Natural killer cell treated with Interleukin-12 subunit alpha and Interleukin-12 subunit beta and Interleukin-15 and Interleukin-18, amount 100 ng/mL, for 72 hours (primary cell): ENCODE measurements around the gene PRKG1. TPM values are rescaled to one million over a fixed set of nuclear protein-coding genes. Genes with fewer than 3 reads are reported as not detected.
"Not testable (repeated sequence)": the region's sequence is repeated elsewhere in the genome, so short reads cannot be mapped to it uniquely, and the experiment has no call there.

Source experiments
- ATAC-seq, 2 donors: fragments of 150-1000 bp; cut with Tn5 transposase in 1 of 2; sonication (Bioruptor Pico), chemical (Tn5 transposase) in 1 of 2; 2 replicates each; pipeline ENCODE4 v1.10.0; 2021
- DNase-seq: peaks from one replicate; pipeline ENCODE4 v3.0.0; 2022; ENCODE audit warnings: low spot score
- H3K27ac Mint-ChIP-seq, 2 donors: 1 replicate in 1 of 2; 2 replicates in 1 of 2; pipeline ENCODE4 v1.8.0; 2022; ENCODE audit warnings: mixed read lengths in 2 of 2, mild to moderate bottlenecking in 1 of 2, moderate library complexity in 1 of 2
- H3K27me3 Mint-ChIP-seq, 2 donors: 1 replicate in 1 of 2; 2 replicates in 1 of 2; pipeline ENCODE4 v1.8.0; 2022; ENCODE audit warnings: mixed read lengths in 2 of 2
- H3K36me3 Mint-ChIP-seq: one replicate; pipeline ENCODE4 v1.8.0; 2022; ENCODE audit warnings: mixed read lengths
- H3K4me1 Mint-ChIP-seq, 2 donors: 1 replicate in 1 of 2; 2 replicates in 1 of 2; pipeline ENCODE4 v1.8.0; 2022; ENCODE audit warnings: low read depth in 2 of 2, mixed read lengths in 2 of 2, mild to moderate bottlenecking in 1 of 2
- H3K4me3 Mint-ChIP-seq: one replicate; pipeline ENCODE4 v1.8.0; 2022; ENCODE audit warnings: mixed read lengths
- H3K9me3 Mint-ChIP-seq: 2 replicates; pipeline ENCODE4 v1.8.0; 2022; ENCODE audit warnings: mixed read lengths
- total RNA-seq, 2 donors: library from RNA; stranded (reverse); gene quantifications; one replicate each; pipeline ENCODE4 v1.2.3, GENCODE V29; 2022

PRKG1 gene
- total RNA-seq, 2 donors from 2014 or later, result 0.10 TPM; not detected in 1

DNA sequence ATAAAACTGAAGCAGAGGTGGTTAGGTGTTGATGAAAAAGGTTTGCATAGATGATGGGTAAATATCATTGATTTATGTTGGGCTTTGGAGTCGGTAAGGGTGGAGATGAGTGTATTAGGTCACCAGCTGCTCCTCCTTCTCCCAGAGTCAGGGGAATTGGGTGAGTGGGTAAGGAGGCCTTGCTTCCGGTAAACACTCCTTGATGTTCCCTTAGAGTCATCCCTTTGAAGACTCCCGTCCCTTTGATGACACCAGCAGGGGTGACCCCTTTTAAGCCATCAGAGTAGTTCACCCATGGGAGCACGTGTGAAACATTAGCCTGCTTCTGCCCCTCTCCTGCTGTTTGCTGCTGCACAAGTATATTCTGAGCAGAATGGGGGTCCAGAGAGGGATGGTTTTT lies 1147.6 kb downstream of the PRKG1 start:
- no peak overlapping the region for H3K27ac Mint-ChIP-seq
- H3K4me1 Mint-ChIP-seq, result no peaks in the 10 kb centered on the region
- DNase-seq (no peak), ATAC-seq (no peak)
- no peaks in the 10 kb centered on the region for H3K27me3 Mint-ChIP-seq
- H3K4me3 Mint-ChIP-seq, result no peak overlapping the region
- H3K9me3 Mint-ChIP-seq, result peaks cover 5% of the 10 kb centered on the region
- no peaks in the 10 kb centered on the region for H3K36me3 Mint-ChIP-seq

- H3K4me3 Mint-ChIP-seq, result no peak overlapping the region
- H3K36me3 Mint-ChIP-seq, result no peaks in the 10 kb centered on the region
- no peaks in the 10 kb centered on the region for H3K4me1 Mint-ChIP-seq
- H3K9me3 Mint-ChIP-seq, result peaks cover 5% of the 10 kb centered on the region
- H3K27ac Mint-ChIP-seq, result no peak overlapping the region
- no peaks in the 10 kb centered on the region for H3K27me3 Mint-ChIP-seq
- no peak for DNase-seq
- ATAC-seq, result no peak
These were observed 1152.0 kb downstream of the PRKG1 start for GRCh38 chr10:52226197-52226847.

DNA sequence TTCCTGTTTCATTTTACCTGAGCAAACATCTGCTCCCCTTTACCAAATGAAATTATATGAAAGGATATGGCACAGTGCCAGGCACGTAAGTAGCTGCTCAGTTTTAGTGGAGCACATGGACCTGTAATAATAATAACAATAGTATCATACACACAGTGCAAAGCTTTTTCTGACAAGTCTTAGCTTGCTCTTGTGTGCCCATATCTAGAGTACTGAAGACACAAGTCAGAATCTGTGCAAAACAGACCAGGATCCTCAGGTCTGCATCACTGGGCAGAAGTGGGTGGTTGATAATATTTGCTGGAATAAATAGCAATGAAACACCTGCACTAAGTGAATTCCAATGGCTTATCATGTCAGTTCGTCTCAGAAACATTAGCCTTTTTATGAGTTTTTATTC lies 1154.3 kb downstream of the PRKG1 start:
- Mint-ChIP-seq H3K36me3 (peaks cover 5% of the 10 kb centered on the region), H3K4me1 (peaks cover 6 to 7% of the 10 kb centered on the region in 2 donors), H3K4me3 (no peak overlapping the region), H3K9me3 (peaks cover 5% of the 10 kb centered on the region), H3K27ac (no peak overlapping the region), H3K27me3 (peaks cover 5 to 9% of the 10 kb centered on the region in 2 donors)
- ATAC-seq (no peak), DNase-seq (no peak)

- no peak for ATAC-seq
- Mint-ChIP-seq H3K36me3 (peaks cover 5% of the 10 kb centered on the region), H3K4me1 (peaks cover 6 to 7% of the 10 kb centered on the region in 2 donors), H3K27ac (no peak overlapping the region), H3K27me3 (peaks cover 5 to 9% of the 10 kb centered on the region in 2 donors), H3K4me3 (no peak overlapping the region), H3K9me3 (peaks cover 5% of the 10 kb centered on the region)
- DNase-seq, result no peak
These were observed 1155.1 kb downstream of the PRKG1 start for GRCh38 chr10:52229291-52229931.

- no peaks in the 10 kb centered on the region for H3K9me3 Mint-ChIP-seq
- peaks cover 5% of the 10 kb centered on the region for H3K36me3 Mint-ChIP-seq
- no peak for DNase-seq
- H3K4me1 Mint-ChIP-seq, result peaks cover 6 to 7% of the 10 kb centered on the region in 2 donors
- peak overlapping the region; percentile 43 for H3K4me3 Mint-ChIP-seq
- peaks cover 5 to 9% of the 10 kb centered on the region in 2 donors for H3K27me3 Mint-ChIP-seq
- ATAC-seq, result no peak
- no peak overlapping the region for H3K27ac Mint-ChIP-seq
These were observed 1158.5 kb downstream of the PRKG1 start for GRCh38 chr10:52232561-52233350.

DNA sequence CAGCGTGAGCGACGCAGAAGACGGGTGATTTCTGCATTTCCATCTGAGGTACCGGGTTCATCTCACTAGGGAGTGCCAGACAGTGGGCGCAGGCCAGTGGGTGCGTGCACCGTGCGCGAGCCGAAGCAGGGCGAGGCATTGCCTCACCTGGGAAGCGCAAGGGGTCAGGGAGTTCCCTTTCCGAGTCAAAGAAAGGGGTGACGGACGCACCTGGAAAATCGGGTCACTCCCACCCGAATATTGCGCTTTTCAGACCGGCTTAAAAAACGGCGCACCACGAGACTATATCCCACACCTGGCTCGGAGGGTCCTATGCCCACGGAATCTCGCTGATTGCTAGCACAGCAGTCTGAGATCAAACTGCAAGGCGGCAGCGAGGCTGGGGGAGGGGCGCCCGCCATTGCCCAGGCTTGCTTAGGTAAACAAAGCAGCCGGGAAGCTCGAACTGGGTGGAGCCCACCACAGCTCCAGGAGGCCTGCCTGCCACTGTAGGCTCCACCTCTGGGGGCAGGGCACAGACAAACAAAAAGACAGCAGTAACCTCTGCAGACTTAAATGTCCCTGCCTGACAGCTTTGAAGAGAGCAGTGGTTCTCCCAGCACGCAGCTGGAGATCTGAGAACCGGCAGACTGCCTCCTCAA lies 1159.2 kb downstream of the PRKG1 start:
- not testable (repeated sequence) for H3K36me3 Mint-ChIP-seq, H3K4me1 Mint-ChIP-seq, H3K27ac Mint-ChIP-seq, ATAC-seq, DNase-seq, H3K27me3 Mint-ChIP-seq, H3K9me3 Mint-ChIP-seq
- H3K4me3 Mint-ChIP-seq, result peak overlapping the region; percentile 43

GRCh38 chr10:52239771-52240170 lies 1165.5 kb downstream of the PRKG1 start:
- no peak for DNase-seq
- H3K9me3 Mint-ChIP-seq, result no peaks in the 10 kb centered on the region
- no peaks in the 10 kb centered on the region for H3K36me3 Mint-ChIP-seq
- H3K4me1 Mint-ChIP-seq, result no peaks in the 10 kb centered on the region
- no peak for ATAC-seq
- no peak overlapping the region for H3K27ac Mint-ChIP-seq
- no peak overlapping the region for H3K4me3 Mint-ChIP-seq
- H3K27me3 Mint-ChIP-seq, result no peaks in the 10 kb centered on the region

GRCh38 chr10:52245547-52245946 lies 1171.3 kb downstream of the PRKG1 start:
- no peaks in the 10 kb centered on the region for H3K4me1 Mint-ChIP-seq
- ATAC-seq, result no peak
- no peak overlapping the region for H3K4me3 Mint-ChIP-seq

GRCh38 chr10:52247929-52248328 lies 1173.6 kb downstream of the PRKG1 start:
- not testable (repeated sequence) for H3K27me3 Mint-ChIP-seq, H3K36me3 Mint-ChIP-seq, H3K4me3 Mint-ChIP-seq, ATAC-seq, H3K27ac Mint-ChIP-seq, H3K9me3 Mint-ChIP-seq, DNase-seq, H3K4me1 Mint-ChIP-seq

More at GRCh38 chr10:52245547-52245946, 1171.3 kb downstream of the PRKG1 start:
- no peaks in the 10 kb centered on the region for H3K27me3 Mint-ChIP-seq
- H3K27ac Mint-ChIP-seq, result no peak overlapping the region
- no peaks in the 10 kb centered on the region for H3K9me3 Mint-ChIP-seq
- DNase-seq, result no peak
- H3K36me3 Mint-ChIP-seq, result no peaks in the 10 kb centered on the region

DNA sequence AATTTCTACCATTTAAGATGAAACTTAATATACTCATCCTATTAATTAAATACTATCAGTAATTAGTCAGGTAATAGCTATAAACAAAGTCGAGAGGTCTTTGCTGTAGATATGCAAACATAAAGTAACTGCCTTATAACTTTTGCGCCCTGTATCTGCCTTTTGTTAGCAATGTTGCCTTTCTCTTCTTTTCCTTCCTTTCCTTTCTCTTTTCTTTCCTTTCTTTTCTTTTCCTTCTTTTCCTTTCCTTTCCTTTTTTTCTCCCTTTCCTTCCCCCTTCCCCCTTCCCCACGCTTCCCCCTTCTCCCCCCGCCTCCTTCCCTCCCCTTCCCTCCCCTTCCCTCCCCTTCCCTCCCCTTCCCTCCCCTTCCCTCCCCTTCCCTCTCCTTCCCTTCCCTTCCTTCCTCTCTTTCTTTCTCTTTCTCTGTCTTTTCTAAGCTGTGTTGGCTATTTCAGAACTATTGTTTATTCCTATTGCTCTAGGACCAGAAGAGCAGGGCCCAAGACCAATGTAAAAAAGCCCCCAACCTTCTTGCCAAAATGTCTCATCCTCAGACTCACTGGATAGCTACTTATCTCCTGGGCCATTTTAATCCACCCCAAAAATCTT lies 1174.5 kb downstream of the PRKG1 start:
- Mint-ChIP-seq H3K27me3 (no peaks in the 10 kb centered on the region), H3K36me3 (no peaks in the 10 kb centered on the region), H3K27ac (no peak overlapping the region), H3K4me1 (no peaks in the 10 kb centered on the region), H3K9me3 (no peaks in the 10 kb centered on the region), H3K4me3 (no peak overlapping the region)
- no peak for ATAC-seq
- no peak for DNase-seq

GRCh38 chr10:52249850-52250395 lies 1175.6 kb downstream of the PRKG1 start:
- H3K27ac Mint-ChIP-seq, result no peak overlapping the region
- H3K4me3 Mint-ChIP-seq, result no peak overlapping the region
- no peak for ATAC-seq
- no peaks in the 10 kb centered on the region for H3K4me1 Mint-ChIP-seq
- H3K9me3 Mint-ChIP-seq, result no peaks in the 10 kb centered on the region
- H3K36me3 Mint-ChIP-seq, result no peaks in the 10 kb centered on the region
- no peak for DNase-seq
- H3K27me3 Mint-ChIP-seq, result no peaks in the 10 kb centered on the region

GRCh38 chr10:52250510-52250909 lies 1176.2 kb downstream of the PRKG1 start:
- H3K36me3 Mint-ChIP-seq, result no peaks in the 10 kb centered on the region
- DNase-seq (no peak), ATAC-seq (no peak)
- H3K9me3 Mint-ChIP-seq, result no peaks in the 10 kb centered on the region
- H3K4me3 Mint-ChIP-seq, result no peak overlapping the region
- H3K4me1 Mint-ChIP-seq, result no peaks in the 10 kb centered on the region
- H3K27me3 Mint-ChIP-seq, result no peaks in the 10 kb centered on the region
- no peak overlapping the region for H3K27ac Mint-ChIP-seq

DNA sequence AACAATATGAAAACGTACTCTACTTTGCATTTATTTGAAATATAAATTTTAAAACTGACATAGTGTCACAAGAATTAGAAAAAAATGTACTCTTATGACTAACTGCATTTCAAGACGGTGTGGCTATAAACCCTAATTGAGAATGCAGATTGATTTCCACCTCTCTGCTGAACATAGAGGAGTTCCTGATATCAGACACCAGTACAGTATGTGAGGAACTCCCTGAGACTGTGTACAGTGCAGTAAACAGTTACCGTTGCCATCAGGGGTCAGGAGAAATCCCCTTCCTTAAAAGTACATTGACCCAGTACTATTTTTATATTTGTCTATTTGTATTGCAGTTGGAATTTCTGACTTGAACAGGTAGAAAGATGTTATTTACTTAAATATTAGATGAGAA lies 1178.0 kb downstream of the PRKG1 start:
- H3K4me1 Mint-ChIP-seq, result no peaks in the 10 kb centered on the region
- ATAC-seq, result no peak
- H3K4me3 Mint-ChIP-seq, result no peak overlapping the region
- H3K9me3 Mint-ChIP-seq, result no peaks in the 10 kb centered on the region
- no peak overlapping the region for H3K27ac Mint-ChIP-seq
- no peaks in the 10 kb centered on the region for H3K36me3 Mint-ChIP-seq
- H3K27me3 Mint-ChIP-seq, result no peaks in the 10 kb centered on the region
- DNase-seq, result no peak
